Thoracic aorta (tissue), 2 donors: ENCODE results near the gene MPHOSPH8. TPM values are rescaled to one million over a fixed set of nuclear protein-coding genes. Genes with fewer than 3 reads are reported as not detected.

Source experiments
- ATAC-seq: fragments of 150-250 bp; one replicate; pipeline ENCODE4 v1.8.0; 2017; ENCODE audit warnings: low read depth; ENCODE audit not compliant: insufficient number of reproducible peaks, low FRiP score
- DNase-seq: peaks from one replicate; pipeline ENCODE4 v3.0.0-alpha.2; 2020; ENCODE audit warnings: low spot score
- H3K27ac ChIP-seq, 2 donors: fragments of 200-600 bp; sonication (generic); 1 replicate in 1 of 2; 2 replicates in 1 of 2; pipeline ENCODE4 v1.5.1; 2016; ENCODE audit warnings: mild to moderate bottlenecking in 2 of 2, moderate library complexity in 2 of 2
- H3K27me3 ChIP-seq: fragments of 200-600 bp; sonication (generic); replicated peaks from 2 replicates; pipeline ENCODE4 v1.6.0; 2016; ENCODE audit warnings: mild to moderate bottlenecking; ENCODE audit not compliant: insufficient read depth
- H3K36me3 ChIP-seq: fragments of 200-600 bp; sonication (generic); one replicate; pipeline ENCODE4 v1.5.1; 2016
- H3K4me1 ChIP-seq, 2 donors: fragments of 200-600 bp; sonication (generic); 1 replicate in 1 of 2; 2 replicates in 1 of 2; pipeline versions ENCODE4 v1.5.1 to v1.6.0; 2016; ENCODE audit warnings: low read depth in 2 of 2, mild to moderate bottlenecking in 1 of 2; ENCODE audit not compliant: control insufficient read depth in 1 of 2
- H3K4me3 ChIP-seq: fragments of 200-600 bp; sonication (generic); 2 replicates; pipeline ENCODE4 v1.5.1; 2016; ENCODE audit warnings: mild to moderate bottlenecking
- H3K9me3 ChIP-seq: fragments of 200-600 bp; sonication (generic); 2 replicates; pipeline ENCODE4 v1.5.1; 2016
- total RNA-seq, 2 donors: library from RNA; depleted of rRNA; stranded (reverse); fragments of >200 nt; gene quantifications; one replicate each; pipeline versions ENCODE4 v1.1.0 to v1.2.3, GENCODE V29; 2016
- TF ChIP-seq, protein P1 (sequence below): fragments of 200-600 bp; sonication (generic); IDR thresholded peaks from one replicate; pipeline ENCODE4 v1.5.1; 2019; ENCODE audit warnings: antibody characterized with exemption

The MPHOSPH8 gene
- total RNA-seq, 2 donors from 2014 or later, result 24.8 to 56.3 TPM

DNA sequence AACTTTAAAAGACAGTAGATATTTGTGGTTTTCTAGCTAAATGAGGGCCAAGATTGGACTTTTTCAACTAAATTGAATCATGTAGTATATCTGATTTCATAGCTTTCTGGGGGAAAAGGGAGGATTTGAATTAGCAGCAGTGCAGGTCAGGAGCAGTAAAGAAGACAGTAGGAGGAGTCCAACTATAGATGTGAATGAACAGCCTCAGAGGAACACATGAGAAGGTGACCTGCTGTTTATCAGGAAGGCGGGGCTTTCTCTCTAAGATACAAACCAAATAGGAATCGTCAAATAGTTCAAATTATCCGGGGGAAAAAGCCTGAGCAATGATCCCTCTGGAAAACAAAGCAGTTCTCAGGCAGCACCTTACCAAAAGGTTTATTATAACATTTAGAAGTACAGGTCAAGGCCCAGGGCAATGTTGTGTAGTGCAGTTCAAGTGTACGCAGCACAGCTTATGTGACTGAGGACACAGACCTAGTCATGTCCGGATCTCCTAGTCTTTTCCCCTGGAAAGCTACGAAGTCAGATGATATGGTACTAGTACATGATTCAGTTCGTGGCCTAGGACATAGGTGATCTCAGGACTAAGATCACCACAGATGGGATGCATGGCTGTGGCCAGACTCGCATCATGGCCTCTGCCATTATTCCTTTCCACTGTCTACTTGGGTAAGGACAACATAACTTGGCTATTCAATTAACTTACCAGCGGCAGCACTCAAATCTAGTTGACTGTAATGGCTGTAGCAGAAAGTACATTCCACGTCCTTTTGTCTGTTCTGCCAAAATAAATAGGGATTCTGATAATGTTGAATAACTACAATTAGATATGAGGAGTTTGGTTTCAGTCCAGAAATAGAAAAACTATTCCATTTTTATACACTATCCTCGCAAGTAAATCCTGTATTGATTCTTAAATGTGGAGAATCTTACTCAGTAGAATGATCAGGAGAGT lies 40.3 kb downstream of the MPHOSPH8 start:
- H3K4me1 ChIP-seq, result peaks cover 0 to 11% of the 10 kb centered on the region in 2 donors
- no peak for DNase-seq
- no peaks in the 10 kb centered on the region for H3K27me3 ChIP-seq
- peaks cover 51% of the 10 kb centered on the region for H3K36me3 ChIP-seq
- H3K4me3 ChIP-seq, result no peak overlapping the region
- no peaks in the 10 kb centered on the region for H3K9me3 ChIP-seq
- no peak overlapping the region for H3K27ac ChIP-seq
- TF ChIP-seq, protein P1, sequence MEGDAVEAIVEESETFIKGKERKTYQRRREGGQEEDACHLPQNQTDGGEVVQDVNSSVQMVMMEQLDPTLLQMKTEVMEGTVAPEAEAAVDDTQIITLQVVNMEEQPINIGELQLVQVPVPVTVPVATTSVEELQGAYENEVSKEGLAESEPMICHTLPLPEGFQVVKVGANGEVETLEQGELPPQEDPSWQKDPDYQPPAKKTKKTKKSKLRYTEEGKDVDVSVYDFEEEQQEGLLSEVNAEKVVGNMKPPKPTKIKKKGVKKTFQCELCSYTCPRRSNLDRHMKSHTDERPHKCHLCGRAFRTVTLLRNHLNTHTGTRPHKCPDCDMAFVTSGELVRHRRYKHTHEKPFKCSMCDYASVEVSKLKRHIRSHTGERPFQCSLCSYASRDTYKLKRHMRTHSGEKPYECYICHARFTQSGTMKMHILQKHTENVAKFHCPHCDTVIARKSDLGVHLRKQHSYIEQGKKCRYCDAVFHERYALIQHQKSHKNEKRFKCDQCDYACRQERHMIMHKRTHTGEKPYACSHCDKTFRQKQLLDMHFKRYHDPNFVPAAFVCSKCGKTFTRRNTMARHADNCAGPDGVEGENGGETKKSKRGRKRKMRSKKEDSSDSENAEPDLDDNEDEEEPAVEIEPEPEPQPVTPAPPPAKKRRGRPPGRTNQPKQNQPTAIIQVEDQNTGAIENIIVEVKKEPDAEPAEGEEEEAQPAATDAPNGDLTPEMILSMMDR, result no peak
- ATAC-seq, result no peak

DNA sequence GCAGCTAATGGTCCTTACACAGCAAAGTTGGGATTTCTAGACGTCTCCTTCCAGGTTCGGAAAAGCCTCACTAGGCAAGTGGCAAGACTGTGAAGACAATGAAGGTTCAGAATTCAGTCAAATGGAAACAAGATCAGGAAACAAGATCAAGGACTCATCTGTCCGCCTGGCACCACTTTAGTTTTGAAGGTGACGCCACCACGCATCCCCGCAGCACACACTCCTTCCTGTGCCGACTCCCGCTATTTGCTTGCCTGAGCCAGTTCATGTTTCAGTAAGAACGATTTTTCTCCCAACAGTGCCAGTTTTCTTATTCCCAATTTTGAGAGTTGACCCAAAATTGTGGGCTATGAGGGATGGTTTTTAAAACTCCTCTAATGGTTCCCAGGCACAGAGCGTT lies 41.4 kb downstream of the MPHOSPH8 start:
- H3K9me3 ChIP-seq, result no peaks in the 10 kb centered on the region
- TF ChIP-seq, protein P1, result no peak
- no peak overlapping the region for H3K27ac ChIP-seq
- peaks cover 39% of the 10 kb centered on the region for H3K36me3 ChIP-seq
- no peak for ATAC-seq
- H3K4me1 ChIP-seq, result peaks cover 0 to 11% of the 10 kb centered on the region in 2 donors
- H3K4me3 ChIP-seq, result no peak overlapping the region
- no peak for DNase-seq
- no peaks in the 10 kb centered on the region for H3K27me3 ChIP-seq

DNA sequence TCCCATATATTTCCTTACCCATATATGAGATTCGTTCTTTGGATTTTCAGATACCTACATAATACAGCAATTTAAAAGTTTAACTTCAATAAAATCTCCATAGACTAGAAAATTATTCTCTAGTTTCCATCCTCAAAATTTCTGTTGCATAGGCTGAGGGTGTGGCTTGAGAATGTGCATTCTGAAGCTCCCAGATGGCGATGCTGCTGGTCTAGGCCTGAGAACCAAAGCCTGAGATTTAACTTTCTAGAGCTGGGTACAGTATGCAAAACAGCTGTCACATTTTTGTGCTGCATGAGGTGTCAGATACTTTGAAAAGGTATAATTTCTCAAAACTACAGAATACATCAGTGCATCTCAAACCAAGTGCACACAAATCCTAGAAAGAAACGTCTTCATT lies 42.7 kb downstream of the MPHOSPH8 start:
- TF ChIP-seq, protein P1, result no peak
- peaks cover 0 to 11% of the 10 kb centered on the region in 2 donors for H3K4me1 ChIP-seq
- DNase-seq, result no peak
- no peaks in the 10 kb centered on the region for H3K27me3 ChIP-seq
- H3K36me3 ChIP-seq, result peaks cover 28% of the 10 kb centered on the region
- no peaks in the 10 kb centered on the region for H3K9me3 ChIP-seq
- H3K4me3 ChIP-seq, result no peak overlapping the region
- H3K27ac ChIP-seq, result no peak overlapping the region
- no peak for ATAC-seq

- Histone ChIP-seq H3K36me3 (no peaks in the 10 kb centered on the region), H3K4me3 (no peak overlapping the region), H3K9me3 (no peaks in the 10 kb centered on the region), H3K27ac (no peak overlapping the region), H3K27me3 (no peaks in the 10 kb centered on the region), H3K4me1 (peaks cover 0 to 3% of the 10 kb centered on the region in 2 donors)
- ATAC-seq (no peak), DNase-seq (no peak)
- TF ChIP-seq, protein P1, result no peak
Observed at GRCh38 chr13:19680751-19681150, 47.3 kb downstream of the MPHOSPH8 start.

GRCh38 chr13:19681517-19681916 lies 48.1 kb downstream of the MPHOSPH8 start:
- no peaks in the 10 kb centered on the region for H3K36me3 ChIP-seq
- no peak overlapping the region for H3K4me3 ChIP-seq
- no peaks in the 10 kb centered on the region for H3K27me3 ChIP-seq
- no peak overlapping the region for H3K27ac ChIP-seq
- no peaks in the 10 kb centered on the region for H3K9me3 ChIP-seq
- no peak for DNase-seq
- TF ChIP-seq, protein P1, result no peak
- ATAC-seq, result no peak
- peaks cover 0 to 3% of the 10 kb centered on the region in 2 donors for H3K4me1 ChIP-seq
